Rectal smooth muscle tissue (tissue), 1 donor: ENCODE measurements around the gene TDRD9.

Experiments used
- H3K27ac ChIP-seq: one replicate; pipeline ENCODE4 v1.7.0; 2013; ENCODE audit warnings: low read depth, low read length, inconsistent platforms
- H3K27me3 ChIP-seq: one replicate; pipeline ENCODE4 v1.7.0; 2013; ENCODE audit warnings: low read length; ENCODE audit not compliant: control insufficient read depth, insufficient read depth
- H3K36me3 ChIP-seq: one replicate; pipeline ENCODE4 v1.7.0; 2013; ENCODE audit warnings: low read length; ENCODE audit not compliant: control insufficient read depth, insufficient read depth
- H3K4me1 ChIP-seq: one replicate; pipeline ENCODE4 v1.7.0; 2013; ENCODE audit warnings: low read length; ENCODE audit not compliant: control insufficient read depth, insufficient read depth
- H3K4me3 ChIP-seq: one replicate; pipeline ENCODE4 v1.7.0; 2013; ENCODE audit warnings: low read length
- H3K9ac ChIP-seq: one replicate; pipeline ENCODE4 v1.7.0; 2013; ENCODE audit warnings: low read length

Gene TDRD9

DNA sequence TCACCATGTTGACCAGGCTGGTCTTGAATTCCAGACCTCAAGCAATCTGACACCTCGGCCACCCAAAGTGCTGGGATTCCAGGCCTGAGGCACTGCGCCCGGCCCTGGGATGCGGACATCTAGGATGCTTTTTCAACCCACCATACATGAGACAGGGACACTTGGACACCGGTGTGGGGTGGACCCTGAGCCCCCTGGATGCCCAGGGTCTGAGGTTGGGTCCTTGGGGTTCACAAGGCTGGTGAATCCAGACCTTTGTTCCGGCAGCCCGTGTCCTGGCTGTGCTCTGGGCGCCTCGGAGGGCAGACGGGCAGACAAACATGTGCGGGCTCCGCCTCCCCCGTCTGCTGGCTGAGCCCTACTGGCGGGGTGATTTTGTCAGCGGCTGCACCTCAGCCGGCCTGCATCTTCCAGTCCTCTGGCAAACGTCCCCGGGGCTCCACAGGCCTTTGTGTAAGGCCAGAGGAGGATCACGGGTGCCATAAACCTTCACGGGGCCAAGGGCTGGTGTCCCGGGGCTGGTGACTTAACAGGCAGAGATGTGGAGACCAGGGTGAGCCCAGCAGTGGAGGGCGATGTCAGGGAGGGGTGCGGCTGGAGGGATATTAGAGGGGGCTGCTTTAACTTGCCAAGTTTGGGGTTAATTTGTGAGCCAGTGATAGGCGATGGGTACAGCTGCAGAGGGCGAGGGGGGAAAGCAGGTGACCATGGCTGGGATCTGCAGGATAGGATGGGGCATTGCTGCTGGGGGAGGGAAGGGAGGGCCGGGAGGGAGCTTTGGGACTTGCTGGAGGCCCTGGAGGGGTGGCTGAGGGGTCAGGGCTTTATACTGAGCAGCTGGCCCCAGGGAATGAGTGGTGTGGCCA lies 163.0 kb downstream of the TDRD9 start:
- Histone ChIP-seq H3K9ac (no peak overlapping the region), H3K36me3 (no peaks in the 10 kb centered on the region), H3K4me3 (no peak overlapping the region), H3K27ac (no peak overlapping the region), H3K27me3 (peaks cover 10% of the 10 kb centered on the region), H3K4me1 (no peaks in the 10 kb centered on the region)

GRCh38 chr14:104091927-104092771 lies 163.9 kb downstream of the TDRD9 start:
- no peaks in the 10 kb centered on the region for H3K36me3 ChIP-seq
- no peak overlapping the region for H3K27ac ChIP-seq
- no peaks in the 10 kb centered on the region for H3K4me1 ChIP-seq
- H3K4me3 ChIP-seq, result no peak overlapping the region
- peaks cover 8% of the 10 kb centered on the region for H3K27me3 ChIP-seq
- H3K9ac ChIP-seq, result no peak overlapping the region

DNA sequence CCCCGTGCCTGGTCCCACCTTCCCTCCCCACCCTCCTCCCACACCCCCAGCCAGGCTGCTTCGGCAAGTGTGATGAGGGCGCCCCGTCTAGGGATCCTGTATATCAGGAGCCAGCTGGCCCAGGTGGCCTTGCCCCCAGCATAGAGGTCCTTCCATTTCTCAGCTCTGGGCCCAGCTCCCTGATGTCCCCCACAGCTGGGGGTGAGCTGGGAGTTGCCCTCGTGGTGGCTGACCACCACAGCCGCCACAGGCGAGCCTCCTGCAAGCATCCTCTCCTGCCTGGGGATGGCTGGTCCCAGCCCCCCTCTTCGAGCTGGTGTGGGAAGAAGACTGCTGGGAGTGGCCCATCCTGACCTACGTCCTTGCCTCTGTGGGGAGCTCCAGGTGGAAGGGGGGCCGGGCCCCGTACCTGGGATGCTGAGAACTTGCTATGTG lies 164.7 kb downstream of the TDRD9 start:
- no peaks in the 10 kb centered on the region for H3K4me1 ChIP-seq

DNA sequence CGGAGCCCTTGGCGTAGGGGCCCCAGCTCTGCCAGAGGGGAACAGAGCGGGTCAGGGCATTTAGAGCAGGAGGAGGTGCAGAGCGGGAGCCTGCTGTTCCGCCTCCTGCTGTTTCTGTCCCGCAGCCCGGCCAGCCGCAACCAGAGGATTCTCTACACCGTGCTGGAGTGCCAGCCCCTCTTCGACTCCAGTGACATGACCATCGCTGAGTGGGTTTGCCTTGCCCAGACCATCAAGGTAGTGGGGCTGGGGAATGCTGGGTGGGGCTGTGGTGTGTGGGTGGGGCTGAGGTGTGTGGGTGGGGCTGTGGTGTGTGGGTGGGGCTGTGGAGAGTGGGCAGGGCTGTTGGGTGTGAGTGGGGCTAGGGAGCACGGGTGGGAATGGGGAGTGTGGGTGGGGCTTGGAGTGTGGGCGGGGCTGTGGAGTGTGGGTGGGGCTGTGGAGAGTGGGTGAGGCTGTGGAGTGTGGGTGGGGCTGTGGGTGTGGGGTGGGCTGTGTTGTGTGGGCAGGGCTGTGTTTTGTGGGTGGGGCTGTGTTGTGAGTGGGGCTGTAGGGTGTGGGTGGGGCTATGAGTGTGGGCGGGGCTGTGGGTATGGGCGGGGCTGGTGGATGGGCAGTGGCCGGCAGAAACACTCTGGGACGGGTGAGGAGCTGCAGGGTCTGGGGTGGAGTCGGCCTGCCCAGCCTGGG lies 165.3 kb downstream of the TDRD9 start:
- Histone ChIP-seq H3K4me1 (no peaks in the 10 kb centered on the region), H3K27ac (no peak overlapping the region), H3K36me3 (no peaks in the 10 kb centered on the region), H3K9ac (no peak overlapping the region), H3K27me3 (peaks cover 5% of the 10 kb centered on the region), H3K4me3 (no peak overlapping the region)

More for the DNA sequence above, 164.7 kb downstream of the TDRD9 start:
- Histone ChIP-seq H3K27me3 (peaks cover 5% of the 10 kb centered on the region), H3K4me3 (no peak overlapping the region), H3K36me3 (no peaks in the 10 kb centered on the region), H3K27ac (no peak overlapping the region), H3K9ac (no peak overlapping the region)

- H3K9ac ChIP-seq, result peak overlapping the region; percentile 10
These were observed 165.9 kb downstream of the TDRD9 start for GRCh38 chr14:104094056-104094708.

GRCh38 chr14:104094709-104095425 lies 166.6 kb downstream of the TDRD9 start:
- no peak overlapping the region for H3K9ac ChIP-seq
- peaks cover 5% of the 10 kb centered on the region for H3K27me3 ChIP-seq
- H3K27ac ChIP-seq, result no peak overlapping the region
- H3K4me3 ChIP-seq, result no peak overlapping the region
- no peaks in the 10 kb centered on the region for H3K36me3 ChIP-seq
- H3K4me1 ChIP-seq, result no peaks in the 10 kb centered on the region

More at GRCh38 chr14:104094056-104094708, 165.9 kb downstream of the TDRD9 start:
- H3K27ac ChIP-seq, result no peak overlapping the region
- H3K36me3 ChIP-seq, result no peaks in the 10 kb centered on the region
- peaks cover 5% of the 10 kb centered on the region for H3K27me3 ChIP-seq
- no peak overlapping the region for H3K4me3 ChIP-seq
- H3K4me1 ChIP-seq, result no peaks in the 10 kb centered on the region

DNA sequence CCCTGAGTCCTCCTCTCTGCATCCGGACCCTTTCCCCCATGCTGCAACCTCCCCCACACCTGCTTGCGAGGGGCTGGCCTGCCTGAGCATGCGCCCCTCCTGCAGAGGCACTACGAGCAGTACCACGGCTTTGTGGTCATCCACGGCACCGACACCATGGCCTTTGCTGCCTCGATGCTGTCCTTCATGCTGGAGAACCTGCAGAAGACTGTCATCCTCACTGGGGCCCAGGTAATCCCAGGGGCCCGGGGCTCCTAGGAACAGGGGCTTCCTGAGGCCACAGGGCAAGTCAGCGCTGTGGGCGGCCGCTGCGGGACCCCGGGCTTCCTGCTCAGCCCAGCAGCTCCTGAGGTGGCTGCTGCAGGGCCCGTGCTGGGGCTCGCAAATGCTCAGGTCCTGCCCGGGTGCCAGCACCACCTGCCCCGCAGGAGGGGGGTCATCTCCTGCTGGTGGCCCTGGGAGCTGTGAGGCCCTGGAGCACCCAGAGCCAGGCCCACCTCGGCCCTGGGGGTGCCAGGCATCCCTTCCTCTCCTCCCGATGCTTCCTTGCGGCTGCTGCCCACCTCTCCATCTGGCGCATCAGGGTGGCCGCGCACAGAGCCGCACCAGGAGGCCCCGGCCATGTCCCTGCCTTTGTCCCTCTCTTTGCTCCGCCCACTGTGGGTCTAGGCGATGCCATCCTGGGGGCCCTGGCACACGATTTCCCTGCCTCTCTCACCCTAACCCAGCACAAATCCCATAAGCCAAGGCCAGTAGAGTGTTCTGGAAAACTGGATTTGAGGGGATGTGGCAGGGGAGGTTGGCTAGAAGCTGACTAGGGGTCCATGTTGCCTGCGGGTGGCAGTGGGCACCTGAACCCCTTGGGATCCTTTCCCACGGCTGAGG lies 167.4 kb downstream of the TDRD9 start:
- Histone ChIP-seq H3K4me1 (no peaks in the 10 kb centered on the region), H3K36me3 (no peaks in the 10 kb centered on the region), H3K4me3 (no peak overlapping the region), H3K9ac (no peak overlapping the region), H3K27me3 (peaks cover 5% of the 10 kb centered on the region), H3K27ac (no peak overlapping the region)

- Histone ChIP-seq H3K27me3 (peaks cover 5% of the 10 kb centered on the region), H3K27ac (no peak overlapping the region), H3K36me3 (no peaks in the 10 kb centered on the region), H3K4me1 (no peaks in the 10 kb centered on the region), H3K9ac (no peak overlapping the region), H3K4me3 (no peak overlapping the region)
These were observed 168.1 kb downstream of the TDRD9 start for GRCh38 chr14:104096318-104096717.

- Histone ChIP-seq H3K36me3 (no peaks in the 10 kb centered on the region), H3K4me3 (no peak overlapping the region), H3K9ac (no peak overlapping the region), H3K27me3 (peaks cover 5% of the 10 kb centered on the region), H3K4me1 (no peaks in the 10 kb centered on the region), H3K27ac (no peak overlapping the region)
These were observed 168.8 kb downstream of the TDRD9 start for GRCh38 chr14:104096751-104097700.
